Thyroid gland (tissue), 4 donors: ENCODE data around the gene SLC22A4.

Experiments
- POLR2A ChIP-seq, 2 donors: fragments of 450-650 bp; IDR thresholded peaks; one replicate each; pipeline ENCODE4 v1.6.1; 2017; ENCODE audit warnings: antibody characterized with exemption in 2 of 2, mild to moderate bottlenecking in 2 of 2, moderate library complexity in 1 of 2
- TF ChIP-seq, protein P1 (sequence below), 6 experiments: fragments of 200-600 bp in 3 of 6; fragments of 450-650 bp in 3 of 6; sonication (generic) in 3 of 6; IDR thresholded peaks; one replicate each; pipeline ENCODE4 v1.5.1; 2016 to 2019; ENCODE audit warnings: antibody characterized with exemption in 6 of 6, mild to moderate bottlenecking in 2 of 6, inconsistent platforms in 1 of 6, moderate library complexity in 1 of 6

DNA sequence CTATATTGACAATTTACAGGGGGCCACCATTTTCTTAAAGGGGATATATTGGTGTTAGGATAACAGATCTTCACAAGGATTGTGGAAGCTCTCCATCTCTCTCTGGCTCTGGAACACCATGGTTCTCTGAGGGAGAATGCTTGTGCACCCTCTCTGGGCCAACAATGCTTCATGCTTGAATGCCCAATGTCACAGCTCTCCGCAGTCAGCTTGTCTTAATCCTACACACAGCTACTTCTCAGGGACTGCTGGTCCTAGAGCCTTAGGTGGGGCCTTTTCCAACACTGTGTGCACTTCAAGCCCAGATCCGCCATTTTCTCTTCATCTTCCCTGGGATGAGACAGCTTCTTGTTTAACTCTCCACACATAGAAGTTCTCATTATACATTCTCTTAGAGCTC is 43.6 kb upstream of the SLC22A4 start:
- TF ChIP-seq, protein P1, sequence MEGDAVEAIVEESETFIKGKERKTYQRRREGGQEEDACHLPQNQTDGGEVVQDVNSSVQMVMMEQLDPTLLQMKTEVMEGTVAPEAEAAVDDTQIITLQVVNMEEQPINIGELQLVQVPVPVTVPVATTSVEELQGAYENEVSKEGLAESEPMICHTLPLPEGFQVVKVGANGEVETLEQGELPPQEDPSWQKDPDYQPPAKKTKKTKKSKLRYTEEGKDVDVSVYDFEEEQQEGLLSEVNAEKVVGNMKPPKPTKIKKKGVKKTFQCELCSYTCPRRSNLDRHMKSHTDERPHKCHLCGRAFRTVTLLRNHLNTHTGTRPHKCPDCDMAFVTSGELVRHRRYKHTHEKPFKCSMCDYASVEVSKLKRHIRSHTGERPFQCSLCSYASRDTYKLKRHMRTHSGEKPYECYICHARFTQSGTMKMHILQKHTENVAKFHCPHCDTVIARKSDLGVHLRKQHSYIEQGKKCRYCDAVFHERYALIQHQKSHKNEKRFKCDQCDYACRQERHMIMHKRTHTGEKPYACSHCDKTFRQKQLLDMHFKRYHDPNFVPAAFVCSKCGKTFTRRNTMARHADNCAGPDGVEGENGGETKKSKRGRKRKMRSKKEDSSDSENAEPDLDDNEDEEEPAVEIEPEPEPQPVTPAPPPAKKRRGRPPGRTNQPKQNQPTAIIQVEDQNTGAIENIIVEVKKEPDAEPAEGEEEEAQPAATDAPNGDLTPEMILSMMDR (IDR thresholded peaks at IDR 0.05): no peak
- no peak for TF ChIP-seq POLR2A (IDR thresholded peaks at IDR 0.05)
